ENCODE data around the gene FARP1.

DNA sequence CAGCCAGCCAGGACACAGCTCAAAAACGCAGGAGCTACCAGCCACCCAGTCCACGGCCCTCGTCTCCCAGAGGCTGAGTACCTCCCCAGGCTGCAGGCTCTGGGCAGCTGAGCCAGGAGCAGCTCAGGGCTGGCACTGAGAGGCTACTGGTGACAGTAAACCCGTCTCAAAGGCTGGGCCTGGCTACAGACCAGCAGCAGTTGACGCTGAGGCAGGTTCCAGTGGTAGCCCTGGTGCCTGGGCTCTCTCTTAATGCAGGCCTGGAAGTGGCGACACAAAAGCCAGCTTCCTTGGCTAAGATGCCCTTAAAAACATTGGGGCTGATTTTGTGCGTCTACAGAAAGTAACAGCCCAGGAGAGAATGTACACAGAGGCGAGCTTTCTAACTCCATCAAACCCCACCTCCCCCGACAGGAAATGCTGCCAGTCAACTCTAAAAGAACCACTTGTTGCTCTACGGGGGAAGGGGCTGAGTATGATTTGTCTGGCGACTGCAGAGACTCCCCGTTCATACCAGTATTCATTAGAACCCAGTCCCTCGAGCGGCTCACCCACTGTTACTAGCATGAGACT lies 307.7 kb downstream of the FARP1 start:
- no peak for TF ChIP-seq ATF1 (CRISPR knock-in tag; IDR thresholded peaks at IDR 0.05)
- TF ChIP-seq, protein P1, sequence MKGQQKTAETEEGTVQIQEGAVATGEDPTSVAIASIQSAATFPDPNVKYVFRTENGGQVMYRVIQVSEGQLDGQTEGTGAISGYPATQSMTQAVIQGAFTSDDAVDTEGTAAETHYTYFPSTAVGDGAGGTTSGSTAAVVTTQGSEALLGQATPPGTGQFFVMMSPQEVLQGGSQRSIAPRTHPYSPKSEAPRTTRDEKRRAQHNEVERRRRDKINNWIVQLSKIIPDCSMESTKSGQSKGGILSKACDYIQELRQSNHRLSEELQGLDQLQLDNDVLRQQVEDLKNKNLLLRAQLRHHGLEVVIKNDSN (CRISPR knock-in tag; IDR thresholded peaks at IDR 0.05) = no peak
- no peak for TF ChIP-seq MAX (CRISPR knock-in tag; IDR thresholded peaks at IDR 0.05)
- TF ChIP-seq ZNF423 (CRISPR knock-in tag; IDR thresholded peaks at IDR 0.05) = no peak
- TF ChIP-seq, protein P2, sequence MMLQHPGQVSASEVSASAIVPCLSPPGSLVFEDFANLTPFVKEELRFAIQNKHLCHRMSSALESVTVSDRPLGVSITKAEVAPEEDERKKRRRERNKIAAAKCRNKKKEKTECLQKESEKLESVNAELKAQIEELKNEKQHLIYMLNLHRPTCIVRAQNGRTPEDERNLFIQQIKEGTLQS (CRISPR knock-in tag; conservative IDR thresholded peaks at IDR 0.05) = no peak
- no peak for TF ChIP-seq NR1H2 (CRISPR knock-in tag; IDR thresholded peaks at IDR 0.05)
- no peak for TF ChIP-seq CTCF (IDR thresholded peaks at IDR 0.05)
- no peak for TF ChIP-seq ZNF232 (CRISPR knock-in tag; IDR thresholded peaks at IDR 0.05)
- no peak for TF ChIP-seq ZNF317 (CRISPR knock-in tag; IDR thresholded peaks at IDR 0.05; ENCODE audit: borderline replicate concordance, low read depth)
- TF ChIP-seq NFE2L1 (CRISPR knock-in tag; IDR thresholded peaks at IDR 0.05) = no peak
- TF ChIP-seq RELA (CRISPR knock-in tag; IDR thresholded peaks at IDR 0.05; ENCODE audit: borderline replicate concordance) = no peak
- TF ChIP-seq, protein P3, sequence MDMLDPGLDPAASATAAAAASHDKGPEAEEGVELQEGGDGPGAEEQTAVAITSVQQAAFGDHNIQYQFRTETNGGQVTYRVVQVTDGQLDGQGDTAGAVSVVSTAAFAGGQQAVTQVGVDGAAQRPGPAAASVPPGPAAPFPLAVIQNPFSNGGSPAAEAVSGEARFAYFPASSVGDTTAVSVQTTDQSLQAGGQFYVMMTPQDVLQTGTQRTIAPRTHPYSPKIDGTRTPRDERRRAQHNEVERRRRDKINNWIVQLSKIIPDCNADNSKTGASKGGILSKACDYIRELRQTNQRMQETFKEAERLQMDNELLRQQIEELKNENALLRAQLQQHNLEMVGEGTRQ (CRISPR knock-in tag; IDR thresholded peaks at IDR 0.05) = no peak

All from WTC11 (cell line).